Gastrocnemius medialis (tissue), 4 donors: Measurements from ENCODE around the gene PAX5. TPM values are rescaled to one million over a fixed set of nuclear protein-coding genes. Genes with fewer than 3 reads are reported as not detected.

Experiments
- ATAC-seq, 2 donors: fragments of 150-250 bp; one replicate each; pipeline ENCODE4 v1.9.1; 2016
- DNase-seq, 2 donors: peaks; one replicate each; pipeline ENCODE4 v3.0.0-alpha.2; 2019
- H3K27ac ChIP-seq, 4 donors: fragments of 200-600 bp; sonication (generic); 1 replicate in 1 of 4; 2 replicates in 3 of 4; pipeline ENCODE4 v1.5.1; 2016 to 2018; ENCODE audit warnings: mild to moderate bottlenecking in 2 of 4, moderate library complexity in 1 of 4
- H3K27me3 ChIP-seq, 3 donors: fragments of 200-600 bp; sonication (generic) in 2 of 3; 1 replicate in 1 of 3; 2 replicates in 2 of 3; pipeline versions ENCODE4 v1.5.1 to v1.6.0; 2016 to 2019; ENCODE audit warnings: mild to moderate bottlenecking in 1 of 3, moderate library complexity in 1 of 3
- H3K36me3 ChIP-seq, 2 donors: fragments of 200-600 bp; sonication (generic) in 1 of 2; one replicate each; pipeline ENCODE4 v1.5.1; 2017 to 2018
- H3K4me1 ChIP-seq, 2 donors: fragments of 200-600 bp; sonication (generic) in 1 of 2; one replicate each; pipeline ENCODE4 v1.5.1; 2016 to 2017; ENCODE audit warnings: mild to moderate bottlenecking in 2 of 2
- H3K4me3 ChIP-seq, 4 donors: fragments of 200-600 bp; sonication (generic) in 3 of 4; 1 replicate in 1 of 4; 2 replicates in 3 of 4; pipeline ENCODE4 v1.5.1; 2016 to 2019; ENCODE audit warnings: mild to moderate bottlenecking in 2 of 4
- H3K9me3 ChIP-seq, 3 donors: fragments of 200-600 bp; sonication (generic) in 2 of 3; 1 replicate in 1 of 3; 2 replicates in 2 of 3; pipeline ENCODE4 v1.5.1; 2016 to 2019
- POLR2A ChIP-seq, 2 donors: fragments of 450-650 bp; IDR thresholded peaks; one replicate each; pipeline ENCODE4 v1.6.1; 2017; ENCODE audit warnings: antibody characterized with exemption in 2 of 2, mild to moderate bottlenecking in 2 of 2, moderate library complexity in 2 of 2
- in situ Hi-C, 4 donors: fragments of 200-750 bp; cut with MboI; loops; one replicate each; pipeline versions ENCODE4 v1.15.0 to v1.8.0; 2017; ENCODE audit warnings: low sequenced_read_pairs in 4 of 4
- intact Hi-C: fragments of 100-400 bp; cut with DNase I; formaldehyde crosslinking; loops from one replicate; pipeline ENCODE4 v1.15.1; 2023; ENCODE audit warnings: low total_unique reads
- total RNA-seq, 4 donors: library from RNA; depleted of rRNA; stranded (reverse); fragments of >200 nt; gene quantifications; one replicate each; pipeline versions ENCODE4 v1.1.0 to v1.2.3, GENCODE V29; 2016
- TF ChIP-seq, protein P1 (sequence below), 5 experiments: fragments of 450-650 bp in 3 of 5; fragments of 200-600 bp in 2 of 5; sonication (generic) in 2 of 5; IDR thresholded peaks in 4 of 5; conservative IDR thresholded peaks in 1 of 5; 1 replicate in 4 of 5; 2 replicates in 1 of 5; pipeline ENCODE4 v1.5.1; 2016 to 2019; ENCODE audit warnings: antibody characterized with exemption in 5 of 5, mild to moderate bottlenecking in 3 of 5, moderate library complexity in 3 of 5

PAX5 gene
- total RNA-seq, 4 donors from 2014 or later, result 0.19 TPM; not detected in 3

DNA sequence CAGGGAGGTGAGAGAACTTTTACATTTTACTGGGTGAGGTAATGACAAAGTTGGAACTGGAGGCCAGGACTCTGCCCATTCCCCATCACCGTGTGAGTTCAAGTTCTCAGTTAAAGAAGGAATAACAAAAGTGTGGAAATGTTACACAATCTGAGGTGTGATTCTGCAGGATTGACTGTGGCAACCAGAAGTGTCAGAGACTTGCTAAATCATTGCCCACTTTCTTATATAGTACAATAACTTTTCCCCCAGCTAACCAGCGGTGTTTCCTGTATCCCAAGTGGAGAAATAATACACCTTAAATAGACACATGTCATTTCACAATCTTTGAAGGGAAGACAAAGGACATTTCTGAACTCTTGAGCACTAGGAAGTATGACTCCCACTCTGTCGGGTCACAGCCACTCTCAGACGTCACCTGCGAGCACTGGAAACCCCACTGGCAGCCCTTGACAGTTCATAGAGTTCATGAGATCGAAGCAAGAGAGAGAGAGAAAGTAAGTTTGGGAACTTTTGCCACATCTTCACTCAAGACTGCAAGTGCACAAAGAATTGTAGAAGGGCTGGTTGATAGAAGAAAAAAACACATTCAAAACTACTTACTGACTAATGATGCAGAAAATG is 28.4 kb downstream of the PAX5 start:
- Histone ChIP-seq H3K27me3 (peaks cover 35 to 62% (median 50%) of the 10 kb centered on the region in 3 donors), H3K9me3 (no peaks in the 10 kb centered on the region), H3K27ac (no peak overlapping the region), H3K36me3 (no peaks in the 10 kb centered on the region), H3K4me3 (no peak overlapping the region), H3K4me1 (no peaks in the 10 kb centered on the region)
- in situ Hi-C loops, result loop anchor here in 1 of 4 donors (10.0 kb wide), 1 partner anchor 61 kb away; no protein-coding TSS in a partner anchor
- intact Hi-C loops, result no loop called here
- DNase-seq, result no peak
- ATAC-seq, result no peak
- TF ChIP-seq, protein P1, sequence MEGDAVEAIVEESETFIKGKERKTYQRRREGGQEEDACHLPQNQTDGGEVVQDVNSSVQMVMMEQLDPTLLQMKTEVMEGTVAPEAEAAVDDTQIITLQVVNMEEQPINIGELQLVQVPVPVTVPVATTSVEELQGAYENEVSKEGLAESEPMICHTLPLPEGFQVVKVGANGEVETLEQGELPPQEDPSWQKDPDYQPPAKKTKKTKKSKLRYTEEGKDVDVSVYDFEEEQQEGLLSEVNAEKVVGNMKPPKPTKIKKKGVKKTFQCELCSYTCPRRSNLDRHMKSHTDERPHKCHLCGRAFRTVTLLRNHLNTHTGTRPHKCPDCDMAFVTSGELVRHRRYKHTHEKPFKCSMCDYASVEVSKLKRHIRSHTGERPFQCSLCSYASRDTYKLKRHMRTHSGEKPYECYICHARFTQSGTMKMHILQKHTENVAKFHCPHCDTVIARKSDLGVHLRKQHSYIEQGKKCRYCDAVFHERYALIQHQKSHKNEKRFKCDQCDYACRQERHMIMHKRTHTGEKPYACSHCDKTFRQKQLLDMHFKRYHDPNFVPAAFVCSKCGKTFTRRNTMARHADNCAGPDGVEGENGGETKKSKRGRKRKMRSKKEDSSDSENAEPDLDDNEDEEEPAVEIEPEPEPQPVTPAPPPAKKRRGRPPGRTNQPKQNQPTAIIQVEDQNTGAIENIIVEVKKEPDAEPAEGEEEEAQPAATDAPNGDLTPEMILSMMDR (IDR thresholded peaks at IDR 0.05 in 4 of 5, conservative IDR thresholded peaks at IDR 0.05 in 1 of 5), result no peak
- no peak for TF ChIP-seq POLR2A (IDR thresholded peaks at IDR 0.05)

DNA sequence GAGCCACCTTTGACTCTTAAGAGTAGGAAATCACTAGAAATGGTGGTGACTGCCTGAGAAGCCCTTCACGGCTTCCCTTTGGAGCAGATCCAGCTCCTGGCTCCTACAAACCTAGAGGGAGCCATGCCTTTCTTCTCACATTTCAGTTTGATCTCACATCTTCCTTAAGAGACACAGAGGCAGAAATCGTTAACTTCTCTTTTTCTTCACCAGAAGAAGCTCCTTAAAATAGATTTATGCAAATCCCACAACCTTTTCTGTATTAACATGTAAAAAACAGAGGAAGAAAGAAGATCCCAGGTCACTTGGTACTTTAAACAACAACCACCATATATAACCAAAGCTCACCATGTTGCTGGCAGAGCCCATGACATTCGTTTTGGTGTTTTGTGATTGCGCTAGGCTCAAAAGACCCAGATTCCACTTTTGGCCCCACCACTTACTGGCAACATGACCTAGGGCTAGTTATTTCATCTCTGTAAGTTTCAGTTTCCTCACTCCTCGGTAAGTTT is 29.6 kb downstream of the PAX5 start:
- in situ Hi-C loops (loop anchor here in 1 of 4 donors (10.0 kb wide), 1 partner anchor 60 kb away; no protein-coding TSS in a partner anchor), intact Hi-C loops (no loop called here)
- Histone ChIP-seq H3K27ac (no peak overlapping the region), H3K9me3 (no peaks in the 10 kb centered on the region), H3K36me3 (no peaks in the 10 kb centered on the region), H3K27me3 (peaks cover 41 to 70% (median 52%) of the 10 kb centered on the region in 3 donors), H3K4me3 (no peak overlapping the region), H3K4me1 (no peaks in the 10 kb centered on the region)
- ATAC-seq, result no peak
- TF ChIP-seq POLR2A (IDR thresholded peaks at IDR 0.05), result no peak
- TF ChIP-seq, protein P1 (IDR thresholded peaks at IDR 0.05 in 4 of 5, conservative IDR thresholded peaks at IDR 0.05 in 1 of 5), result no peak
- no peak for DNase-seq

DNA sequence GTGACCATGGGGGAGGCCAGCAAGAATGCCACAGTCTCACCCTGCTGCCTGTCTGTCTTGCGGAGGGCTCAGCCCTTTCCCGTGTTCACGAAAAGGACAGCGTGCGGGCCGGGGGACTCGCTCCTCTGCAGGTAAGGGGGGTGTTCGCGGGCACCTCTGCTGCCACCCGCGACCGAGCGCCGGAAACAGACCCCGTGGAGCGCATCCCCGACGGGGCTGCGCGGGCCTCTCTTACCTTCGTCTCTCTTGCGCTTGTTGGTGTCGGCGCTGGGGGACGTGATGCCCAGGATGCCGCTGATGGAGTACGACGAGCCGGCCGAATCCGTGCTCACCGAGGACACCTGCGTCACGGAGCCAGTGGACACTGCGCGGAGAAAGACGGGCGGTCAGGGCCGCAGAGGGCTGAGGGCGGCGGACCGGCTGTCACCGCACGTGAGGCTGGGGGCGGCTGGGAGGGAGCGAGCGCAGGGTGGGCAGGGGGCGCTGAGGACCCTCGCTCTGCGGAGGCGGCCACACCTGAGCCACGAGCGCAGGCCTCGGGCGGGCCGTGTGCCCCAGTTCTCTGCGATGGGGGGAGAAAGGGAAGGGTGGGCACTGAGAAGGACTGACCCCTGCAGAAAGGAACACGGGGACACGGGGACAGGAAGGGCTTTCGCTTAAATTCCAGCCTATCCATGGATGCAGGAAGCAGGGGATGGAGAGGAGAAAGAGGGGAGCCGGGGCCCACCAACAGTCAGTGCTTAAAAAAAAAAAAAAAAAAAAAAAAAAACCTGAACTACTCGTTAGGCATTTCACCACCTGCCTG is 31.5 kb downstream of the PAX5 start:
- no peaks in the 10 kb centered on the region for H3K4me1 ChIP-seq
- DNase-seq (no peak), ATAC-seq (no peak)
- peaks cover 27 to 56% (median 43%) of the 10 kb centered on the region in 3 donors for H3K27me3 ChIP-seq
- H3K36me3 ChIP-seq, result no peaks in the 10 kb centered on the region
- no peak overlapping the region for H3K4me3 ChIP-seq
- intact Hi-C loops, result no loop called here
- H3K9me3 ChIP-seq, result no peaks in the 10 kb centered on the region
- no peak overlapping the region for H3K27ac ChIP-seq
- in situ Hi-C loops, result loop anchor here in 1 of 4 donors (10.0 kb wide), 1 partner anchor 58 kb away; no protein-coding TSS in a partner anchor
- TF ChIP-seq, protein P1 (IDR thresholded peaks at IDR 0.05 in 4 of 5, conservative IDR thresholded peaks at IDR 0.05 in 1 of 5), result no peak
- TF ChIP-seq POLR2A (IDR thresholded peaks at IDR 0.05), result no peak

DNA sequence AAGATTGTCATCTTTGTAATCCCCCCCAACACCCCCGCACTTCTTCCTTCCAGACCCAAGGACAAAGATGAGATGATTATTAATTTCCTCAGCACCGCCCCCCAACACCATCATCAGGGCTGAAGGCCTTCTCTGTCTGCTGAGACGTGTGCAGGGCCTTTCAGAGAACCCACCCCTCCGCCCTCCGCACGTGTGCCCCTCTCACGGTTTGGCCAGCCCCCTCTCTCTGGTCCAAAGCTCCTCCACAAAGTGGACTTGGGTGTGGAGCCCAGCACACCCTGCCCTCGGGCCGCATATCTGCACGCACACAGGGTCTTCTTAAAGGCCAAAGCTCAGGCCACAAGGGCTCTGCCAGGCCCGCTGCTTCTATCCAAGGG is 32.0 kb downstream of the PAX5 start:
- Histone ChIP-seq H3K36me3 (no peaks in the 10 kb centered on the region), H3K9me3 (no peaks in the 10 kb centered on the region), H3K4me3 (no peak overlapping the region), H3K4me1 (no peaks in the 10 kb centered on the region), H3K27me3 (peaks cover 23 to 56% (median 40%) of the 10 kb centered on the region in 3 donors), H3K27ac (no peak overlapping the region)
- intact Hi-C loops, result no loop called here
- ATAC-seq (no peak), DNase-seq (no peak)
- no peak for TF ChIP-seq POLR2A (IDR thresholded peaks at IDR 0.05)
- TF ChIP-seq, protein P1 (IDR thresholded peaks at IDR 0.05 in 4 of 5, conservative IDR thresholded peaks at IDR 0.05 in 1 of 5), result no peak
- in situ Hi-C loops, result loop anchor here in 1 of 4 donors (10.0 kb wide), 1 partner anchor 57 kb away; no protein-coding TSS in a partner anchor
